ENCODE results near the gene SPHKAP. TPM values are rescaled to one million over a fixed set of nuclear protein-coding genes. Genes with fewer than 3 reads are reported as not detected.

Gene SPHKAP
- total and polyA plus RNA-seq, 2 experiments from 2014 or later, result 33.1 to 146 TPM

DNA sequence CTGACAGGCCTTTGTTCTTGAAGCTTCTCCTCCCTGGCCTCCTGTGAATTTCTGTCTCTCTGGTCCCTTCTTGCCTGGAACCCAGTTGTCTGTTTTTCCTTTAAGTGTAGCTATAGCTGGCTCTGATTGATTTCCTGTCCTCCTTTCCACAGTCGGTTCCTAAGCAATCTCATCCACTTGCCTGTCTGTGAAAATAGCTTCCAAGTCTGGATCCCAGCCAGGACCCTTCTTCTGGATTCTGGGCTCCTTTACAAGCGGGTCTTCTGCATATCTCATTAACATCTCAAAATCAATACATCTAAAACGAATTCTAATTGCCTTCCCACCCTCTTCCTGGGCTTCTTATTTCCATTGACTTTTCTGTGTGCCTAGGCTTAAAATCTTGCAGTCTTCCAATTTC is 185.1 kb downstream of the SPHKAP start:
- TF ChIP-seq, protein P1, sequence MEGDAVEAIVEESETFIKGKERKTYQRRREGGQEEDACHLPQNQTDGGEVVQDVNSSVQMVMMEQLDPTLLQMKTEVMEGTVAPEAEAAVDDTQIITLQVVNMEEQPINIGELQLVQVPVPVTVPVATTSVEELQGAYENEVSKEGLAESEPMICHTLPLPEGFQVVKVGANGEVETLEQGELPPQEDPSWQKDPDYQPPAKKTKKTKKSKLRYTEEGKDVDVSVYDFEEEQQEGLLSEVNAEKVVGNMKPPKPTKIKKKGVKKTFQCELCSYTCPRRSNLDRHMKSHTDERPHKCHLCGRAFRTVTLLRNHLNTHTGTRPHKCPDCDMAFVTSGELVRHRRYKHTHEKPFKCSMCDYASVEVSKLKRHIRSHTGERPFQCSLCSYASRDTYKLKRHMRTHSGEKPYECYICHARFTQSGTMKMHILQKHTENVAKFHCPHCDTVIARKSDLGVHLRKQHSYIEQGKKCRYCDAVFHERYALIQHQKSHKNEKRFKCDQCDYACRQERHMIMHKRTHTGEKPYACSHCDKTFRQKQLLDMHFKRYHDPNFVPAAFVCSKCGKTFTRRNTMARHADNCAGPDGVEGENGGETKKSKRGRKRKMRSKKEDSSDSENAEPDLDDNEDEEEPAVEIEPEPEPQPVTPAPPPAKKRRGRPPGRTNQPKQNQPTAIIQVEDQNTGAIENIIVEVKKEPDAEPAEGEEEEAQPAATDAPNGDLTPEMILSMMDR (IDR thresholded peaks at IDR 0.05; ENCODE audit: low read depth, low read length), result no peak
- Histone ChIP-seq H3K27me3 (no peaks in the 10 kb centered on the region), H3K4me1 (ENCODE audit: low read depth) (peaks cover 4% of the 10 kb centered on the region), H3K27ac (no peak overlapping the region), H3K36me3 (peaks cover 21% of the 10 kb centered on the region), H3K4me3 (no peak overlapping the region), H3K9me3 (ENCODE audit: low read depth) (no peaks in the 10 kb centered on the region)
- DNase-seq (ENCODE audit: low read depth in 1 of 2, low spot score in 1 of 2), result no peak

DNA sequence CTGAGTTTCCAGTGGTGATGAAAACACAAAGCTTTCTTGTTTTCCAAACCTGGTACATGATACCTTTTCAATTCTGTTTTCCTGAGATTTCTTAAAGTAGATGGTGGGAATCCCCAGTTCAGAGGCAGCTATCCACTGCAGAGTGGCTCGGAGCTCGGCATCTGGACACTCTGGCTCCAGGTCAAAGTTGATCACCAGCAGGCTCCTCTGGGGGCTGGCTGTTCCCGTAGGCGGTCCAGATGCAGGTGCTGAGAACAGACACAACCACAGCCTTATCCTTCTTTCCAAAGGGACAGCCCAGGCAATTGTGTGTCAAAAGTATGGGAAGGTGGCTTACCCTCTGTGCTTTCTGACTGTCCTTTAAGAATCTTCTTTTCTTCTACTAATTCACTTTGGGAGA is 190.6 kb downstream of the SPHKAP start:
- Histone ChIP-seq H3K27me3 (no peaks in the 10 kb centered on the region), H3K9me3 (ENCODE audit: low read depth) (no peaks in the 10 kb centered on the region), H3K27ac (no peak overlapping the region), H3K4me1 (ENCODE audit: low read depth) (no peaks in the 10 kb centered on the region), H3K36me3 (peaks cover 59% of the 10 kb centered on the region), H3K4me3 (no peak overlapping the region)
- DNase-seq (ENCODE audit: low read depth in 1 of 2, low spot score in 1 of 2), result no peak
- TF ChIP-seq, protein P1 (IDR thresholded peaks at IDR 0.05; ENCODE audit: low read depth, low read length), result no peak

DNA sequence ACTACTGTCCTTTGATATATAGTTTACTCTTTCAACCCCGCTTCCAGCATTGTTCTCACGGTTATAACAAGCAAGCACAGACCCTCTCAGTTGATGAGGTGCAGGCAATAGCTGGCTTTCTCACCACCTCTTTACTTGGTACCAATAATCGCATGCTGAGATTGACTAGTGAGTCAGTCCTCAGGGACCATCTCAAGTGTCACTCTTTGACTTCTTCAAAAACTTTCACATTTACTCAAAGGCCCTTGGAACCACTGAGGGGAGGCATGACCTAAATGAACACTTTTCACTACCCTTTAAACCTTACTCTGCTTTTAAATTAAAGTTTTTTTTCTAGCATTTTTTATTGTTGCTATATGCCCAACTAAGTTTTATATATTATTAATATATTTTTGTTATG is 208.2 kb downstream of the SPHKAP start:
- TF ChIP-seq, protein P1 (IDR thresholded peaks at IDR 0.05; ENCODE audit: low read depth, low read length), result no peak
- no peak overlapping the region for H3K4me3 ChIP-seq
- H3K27ac ChIP-seq, result no peak overlapping the region
- no peaks in the 10 kb centered on the region for H3K9me3 ChIP-seq (ENCODE audit: low read depth)
- no peaks in the 10 kb centered on the region for H3K4me1 ChIP-seq (ENCODE audit: low read depth)
- no peaks in the 10 kb centered on the region for H3K36me3 ChIP-seq
- DNase-seq (ENCODE audit: low read depth in 1 of 2, low spot score in 1 of 2), result no peak
- H3K27me3 ChIP-seq, result no peaks in the 10 kb centered on the region

DNA sequence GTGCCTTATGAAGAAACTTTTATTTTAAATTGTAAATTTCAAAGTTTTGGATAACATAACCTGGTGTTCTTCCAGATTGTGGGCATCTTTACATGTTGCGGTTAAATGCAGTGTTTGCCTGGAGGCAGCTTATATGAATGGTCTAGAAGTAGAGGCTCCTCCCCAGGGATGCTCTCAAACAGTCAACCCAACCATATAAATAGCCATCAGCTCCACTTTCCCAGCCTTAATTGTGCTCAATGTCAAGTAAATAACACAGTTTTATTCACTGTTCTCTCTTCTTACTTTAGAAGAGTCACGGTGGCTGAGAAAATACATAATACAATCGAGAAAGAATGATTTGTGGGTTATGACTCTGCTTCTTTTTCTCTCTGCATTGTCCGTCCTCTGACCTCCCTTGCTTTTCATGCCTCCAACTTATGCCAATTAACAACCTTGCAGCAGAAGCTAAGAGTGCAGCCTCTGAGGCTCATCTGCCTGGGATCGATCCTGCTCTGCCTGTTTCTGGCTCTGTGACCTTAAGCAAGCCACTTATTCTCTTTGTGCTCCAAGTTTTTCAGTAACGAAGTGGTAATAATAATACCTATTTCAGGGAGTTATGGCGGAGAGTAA is 209.8 kb downstream of the SPHKAP start:
- H3K36me3 ChIP-seq, result no peaks in the 10 kb centered on the region
- H3K27ac ChIP-seq, result no peak overlapping the region
- H3K27me3 ChIP-seq, result no peaks in the 10 kb centered on the region
- H3K9me3 ChIP-seq (ENCODE audit: low read depth), result no peaks in the 10 kb centered on the region
- no peaks in the 10 kb centered on the region for H3K4me1 ChIP-seq (ENCODE audit: low read depth)
- DNase-seq (ENCODE audit: low read depth in 1 of 2, low spot score in 1 of 2), result no peak
- TF ChIP-seq, protein P1 (IDR thresholded peaks at IDR 0.05; ENCODE audit: low read depth, low read length), result no peak
- no peak overlapping the region for H3K4me3 ChIP-seq

DNA sequence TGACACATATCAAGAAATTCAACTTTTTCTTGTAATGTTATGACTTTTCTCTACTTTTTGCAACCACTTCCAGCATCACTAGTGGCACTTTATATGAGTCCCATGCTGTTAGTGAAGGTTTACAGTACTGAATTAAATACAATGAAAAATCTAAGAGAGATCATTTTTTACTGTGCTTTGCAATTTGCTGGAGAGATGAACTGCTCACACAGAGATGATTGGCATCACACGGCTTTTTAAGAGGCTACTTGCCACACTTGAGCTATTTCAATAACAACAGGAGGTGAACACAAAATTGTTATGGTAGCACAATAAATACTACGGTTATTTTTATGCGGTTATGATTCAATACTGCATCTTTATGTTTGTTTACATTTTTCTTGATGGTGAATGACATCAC is 221.2 kb downstream of the SPHKAP start:
- no peak overlapping the region for H3K4me3 ChIP-seq
- no peak overlapping the region for H3K27ac ChIP-seq
- DNase-seq (ENCODE audit: low read depth in 1 of 2, low spot score in 1 of 2), result no peak
- H3K36me3 ChIP-seq, result no peaks in the 10 kb centered on the region
- H3K9me3 ChIP-seq (ENCODE audit: low read depth), result no peaks in the 10 kb centered on the region
- peaks cover 13% of the 10 kb centered on the region for H3K4me1 ChIP-seq (ENCODE audit: low read depth)
- H3K27me3 ChIP-seq, result no peaks in the 10 kb centered on the region
- TF ChIP-seq, protein P1 (IDR thresholded peaks at IDR 0.05; ENCODE audit: low read depth, low read length), result no peak
